ENCODE results near the gene BCAT1. TPM values are rescaled to one million over a fixed set of nuclear protein-coding genes. Genes with fewer than 3 reads are reported as not detected.

Gene BCAT1
- total RNA-seq, 2 donors from 2014 or later, result 45.0 to 141 TPM

- Mint-ChIP-seq H3K9me3 (peaks cover 9% of the 10 kb centered on the region), H3K27ac (no peak overlapping the region), H3K27me3 (ENCODE audit: insufficient read depth) (no peaks in the 10 kb centered on the region), H3K36me3 (ENCODE audit: low read depth) (peaks cover 2% of the 10 kb centered on the region), H3K4me3 (no peak overlapping the region), H3K4me1 (peaks cover 8% of the 10 kb centered on the region)
- TF ChIP-seq CTCF (conservative IDR thresholded peaks at IDR 0.05), result no peak
- Histone ChIP-seq H3K9ac (ENCODE audit: extremely low read depth, low read length, poor library complexity, severe bottlenecking) (no peak overlapping the region), H3K27me3 (ENCODE audit: control insufficient read depth, insufficient read depth, low read length, poor library complexity, severe bottlenecking) (no peaks in the 10 kb centered on the region), H3K4me1 (ENCODE audit: control insufficient read depth, insufficient read depth, low read length) (no peaks in the 10 kb centered on the region), H3K4me3 (ENCODE audit: low read length) (no peak overlapping the region), H3K36me3 (ENCODE audit: control insufficient read depth, insufficient read depth, low read length) (no peaks in the 10 kb centered on the region), H3K9me3 (ENCODE audit: control insufficient read depth, low read length) (peaks cover 11% of the 10 kb centered on the region), H3K27ac (ENCODE audit: low read depth, low read length) (no peak overlapping the region)
- WGBS, 2 experiments (ENCODE audit: insufficient coverage in 1 of 2, insufficient read length in 1 of 2), result 67 to 71% methylated on average over 4 of the region's 4 CpGs
- no peak for DNase-seq
Observed at GRCh38 chr12:24977060-24977459, 28.2 kb upstream of the BCAT1 start.

GRCh38 chr12:24975425-24975824, 26.5 kb upstream of the BCAT1 start:
- no peak overlapping the region for H3K27ac Mint-ChIP-seq
- peaks cover 13% of the 10 kb centered on the region for H3K4me1 Mint-ChIP-seq
- Histone ChIP-seq H3K9ac (ENCODE audit: extremely low read depth, low read length, poor library complexity, severe bottlenecking) (no peak overlapping the region), H3K4me3 (ENCODE audit: low read length) (no peak overlapping the region), H3K4me1 (ENCODE audit: control insufficient read depth, insufficient read depth, low read length) (no peaks in the 10 kb centered on the region), H3K9me3 (ENCODE audit: control insufficient read depth, low read length) (peaks cover 26% of the 10 kb centered on the region), H3K27ac (ENCODE audit: low read depth, low read length) (peak overlapping the region; percentile 4), H3K36me3 (ENCODE audit: control insufficient read depth, insufficient read depth, low read length) (no peaks in the 10 kb centered on the region), H3K27me3 (ENCODE audit: control insufficient read depth, insufficient read depth, low read length, poor library complexity, severe bottlenecking) (no peaks in the 10 kb centered on the region)
- H3K4me3 Mint-ChIP-seq, result no peak overlapping the region
- peaks cover 25% of the 10 kb centered on the region for H3K9me3 Mint-ChIP-seq
- no peaks in the 10 kb centered on the region for H3K27me3 Mint-ChIP-seq (ENCODE audit: insufficient read depth)
- TF ChIP-seq CTCF (conservative IDR thresholded peaks at IDR 0.05), result no peak
- peaks cover 14% of the 10 kb centered on the region for H3K36me3 Mint-ChIP-seq (ENCODE audit: low read depth)
- no peak for DNase-seq

GRCh38 chr12:24974216-24974615, 25.3 kb upstream of the BCAT1 start:
- Mint-ChIP-seq H3K4me3 (no peak overlapping the region), H3K4me1 (peaks cover 13% of the 10 kb centered on the region), H3K9me3 (peaks cover 37% of the 10 kb centered on the region), H3K27ac (no peak overlapping the region), H3K36me3 (ENCODE audit: low read depth) (peaks cover 22% of the 10 kb centered on the region), H3K27me3 (ENCODE audit: insufficient read depth) (no peaks in the 10 kb centered on the region)
- WGBS, 2 experiments (ENCODE audit: insufficient coverage in 1 of 2, insufficient read length in 1 of 2), result 94 to 99% methylated on average over 2 to 3 of the region's 3 CpGs
- Histone ChIP-seq H3K27ac (ENCODE audit: low read depth, low read length) (no peak overlapping the region), H3K4me3 (ENCODE audit: low read length) (no peak overlapping the region), H3K9ac (ENCODE audit: extremely low read depth, low read length, poor library complexity, severe bottlenecking) (no peak overlapping the region), H3K27me3 (ENCODE audit: control insufficient read depth, insufficient read depth, low read length, poor library complexity, severe bottlenecking) (no peaks in the 10 kb centered on the region), H3K9me3 (ENCODE audit: control insufficient read depth, low read length) (peaks cover 38% of the 10 kb centered on the region), H3K4me1 (ENCODE audit: control insufficient read depth, insufficient read depth, low read length) (no peaks in the 10 kb centered on the region), H3K36me3 (ENCODE audit: control insufficient read depth, insufficient read depth, low read length) (no peaks in the 10 kb centered on the region)
- DNase-seq, result no peak
- no peak for TF ChIP-seq CTCF (conservative IDR thresholded peaks at IDR 0.05)

All from endodermal cell (in vitro differentiated cells).